HCT116 (cell line): Measurements from ENCODE around the gene PPP6R3. TPM values are rescaled to one million over a fixed set of nuclear protein-coding genes. Genes with fewer than 3 reads are reported as not detected.

ENCODE experiments used
- ATAC-seq: fragments of 200-7000 bp; cut with Tn5 transposase; 2 replicates; pipeline ENCODE4 v1.9.1; 2020; ENCODE audit warnings: mild to moderate bottlenecking, moderate library complexity
- BruUV-seq: library from RNA; stranded (reverse); fragments of 400-500 nt; replicated peaks from 2 replicates; lab custom pipeline; 2021; lab: Mats Ljungman, UMichigan
- CTCF ChIA-PET: fragments of 300-600 bp; sonication (Branson Sonifier 250); formaldehyde crosslinking; loops from one replicate; lab custom pipeline; 2021; ENCODE audit warnings: antibody characterized with exemption; lab: Charles Lee
- POLR2A ChIA-PET: fragments of 300-600, 350-600 bp; sonication (Branson Sonifier 250); formaldehyde crosslinking; loops from one replicate; lab custom pipeline; 2021; ENCODE audit warnings: antibody characterized with exemption; lab: Charles Lee
- RAD21 ChIA-PET, 2 experiments: fragments of 300-600 bp; sonication (Branson Sonifier 250); formaldehyde crosslinking; loops; one replicate each; lab custom pipeline; 2023; ENCODE audit warnings: low total read pairs in 2 of 2; ENCODE audit not compliant: uncharacterized antibody in 2 of 2, unreplicated experiment in 2 of 2, low non-redundant PET in 1 of 2; lab: Charles Lee
- DNase-seq: peaks from one replicate; pipeline ENCODE4 v3.0.0-alpha.2; 2010; ENCODE audit warnings: low read depth, low spot score
- H2AFZ ChIP-seq: fragments of 200-600 bp; shearing (Covaris generic), sonication (generic); 2 replicates; pipeline ENCODE4 v1.6.1; 2017; ENCODE audit warnings: low read depth, mixed run types, mixed read lengths, antibody characterized with exemption, low read length; ENCODE audit not compliant: poor library complexity, severe bottlenecking
- H3K27ac ChIP-seq: 2 replicates; pipeline ENCODE4 v1.5.1; 2012; ENCODE audit warnings: low read depth, low read length
- H3K27me3 ChIP-seq: fragments of 200-600 bp; sonication (generic); 2 replicates; pipeline ENCODE4 v1.6.1; 2016; ENCODE audit warnings: mixed run types, low read length, mixed read lengths; ENCODE audit not compliant: insufficient read depth
- H3K36me3 ChIP-seq, 2 experiments: fragments of 200-500 bp in 1 of 2; fragments of 200-600 bp in 1 of 2; sonication (Bioruptor generic) in 1 of 2; sonication (generic) in 1 of 2; 2 replicates each; pipeline versions ENCODE4 v1.5.1 to v1.6.1; 2014 to 2016; ENCODE audit warnings: low read length in 2 of 2, inconsistent platforms in 1 of 2, mixed read lengths in 1 of 2, mixed run types in 1 of 2; ENCODE audit not compliant: insufficient read depth in 2 of 2, control insufficient read depth in 1 of 2
- H3K4me1 ChIP-seq, 2 experiments: fragments of 200-600 bp in 1 of 2; sonication (generic) in 1 of 2; 2 replicates each; pipeline versions ENCODE4 v1.5.1 to v1.6.1; 2012 to 2017; ENCODE audit warnings: low read length in 2 of 2, inconsistent platforms in 1 of 2, mild to moderate bottlenecking in 1 of 2, mixed read lengths in 1 of 2, mixed run types in 1 of 2, moderate library complexity in 1 of 2; ENCODE audit not compliant: insufficient read depth in 2 of 2, control insufficient read depth in 1 of 2
- H3K4me2 ChIP-seq: fragments of 200-600 bp; sonication (generic); 2 replicates; pipeline ENCODE4 v1.6.1; 2017; ENCODE audit warnings: mixed run types, low read length, mixed read lengths
- H3K4me3 ChIP-seq, 2 experiments: fragments of 200-600 bp in 1 of 2; sonication (generic) in 1 of 2; replicated peaks in 1 of 2; 2 replicates each; pipeline ENCODE4 v1.5.1; 2011 to 2016; ENCODE audit warnings: low read length in 2 of 2, control low read depth in 1 of 2, low read depth in 1 of 2, mild to moderate bottlenecking in 1 of 2, mixed read lengths in 1 of 2, mixed run types in 1 of 2
- H3K79me2 ChIP-seq: fragments of 200-600 bp; sonication (generic); 2 replicates; pipeline ENCODE4 v1.6.1; 2017; ENCODE audit warnings: mild to moderate bottlenecking, mixed run types, low read length, moderate library complexity, mixed read lengths; ENCODE audit not compliant: insufficient read depth
- H3K9ac ChIP-seq: fragments of 200-600 bp; sonication (generic); 2 replicates; pipeline ENCODE4 v1.6.1; 2016; ENCODE audit warnings: low read length, mixed read lengths
- H3K9me2 ChIP-seq: fragments of 200-600 bp; sonication (generic), shearing (Covaris generic); 2 replicates; pipeline ENCODE4 v1.6.1; 2017; ENCODE audit warnings: mixed run types, mild to moderate bottlenecking, moderate library complexity; ENCODE audit not compliant: insufficient read depth
- H3K9me3 ChIP-seq, 2 experiments: fragments of 200-500 bp in 1 of 2; fragments of 200-600 bp in 1 of 2; sonication (Bioruptor generic) in 1 of 2; sonication (generic) in 1 of 2; 2 replicates each; pipeline ENCODE4 v1.6.1; 2014 to 2017; ENCODE audit warnings: low read length in 2 of 2, mixed read lengths in 2 of 2, inconsistent platforms in 1 of 2, low read depth in 1 of 2, mild to moderate bottlenecking in 1 of 2, mixed run types in 1 of 2, moderate library complexity in 1 of 2; ENCODE audit not compliant: control insufficient read depth in 1 of 2, insufficient read depth in 1 of 2
- H4K20me1 ChIP-seq: fragments of 200-600 bp; sonication (generic), shearing (Covaris generic); 2 replicates; pipeline ENCODE4 v1.6.1; 2017; ENCODE audit warnings: mixed run types, mild to moderate bottlenecking, moderate library complexity; ENCODE audit not compliant: insufficient read depth
- CBX3 ChIP-seq: IDR thresholded peaks from 2 replicates; pipeline ENCODE4 v1.6.1; 2012; ENCODE audit warnings: low read depth
- CEBPB ChIP-seq: IDR thresholded peaks from 2 replicates; pipeline ENCODE4 v1.6.1; 2012; ENCODE audit warnings: low read depth
- ELF1 ChIP-seq: IDR thresholded peaks from 2 replicates; pipeline ENCODE4 v1.6.1; 2012; ENCODE audit warnings: low read depth, borderline replicate concordance
- EZH2 ChIP-seq: fragments of 200-600 bp; sonication (generic); IDR thresholded peaks from 2 replicates; pipeline ENCODE4 v1.6.1; 2017; ENCODE audit warnings: antibody characterized with exemption, mixed run types
- EZH2phosphoT487 ChIP-seq: fragments of 200-600 bp; IDR thresholded peaks from 2 replicates; pipeline ENCODE4 v1.6.1; 2018; ENCODE audit warnings: antibody characterized with exemption, borderline replicate concordance
- JUND ChIP-seq: IDR thresholded peaks from 2 replicates; pipeline ENCODE4 v1.6.1; 2012
- MAX ChIP-seq: IDR thresholded peaks from 2 replicates; pipeline ENCODE4 v1.6.1; 2012
- POLR2A ChIP-seq: IDR thresholded peaks from 2 replicates; pipeline ENCODE4 v1.7.0; 2011; ENCODE audit warnings: borderline replicate concordance; ENCODE audit not compliant: insufficient read depth, insufficient read length; ENCODE audit errors: extremely low read depth
- RAD21 ChIP-seq: IDR thresholded peaks from 2 replicates; pipeline ENCODE4 v1.6.1; 2012; ENCODE audit warnings: low read depth, mild to moderate bottlenecking
- ZNF274 ChIP-seq: fragments of 200-500 bp; sonication (Bioruptor generic); IDR thresholded peaks from 2 replicates; pipeline ENCODE4 v1.6.1; 2014; ENCODE audit warnings: mild to moderate bottlenecking, low read depth, low read length, inconsistent platforms
- intact Hi-C: fragments of 100-400 bp; cut with micrococcal nuclease; formaldehyde crosslinking; loops from 2 replicates; pipeline ENCODE4 v1.10.0; 2022
- total RNA-seq: library from RNA; stranded (reverse); gene quantifications from one replicate; pipeline ENCODE4 v1.2.1, GENCODE V29; 2021; ENCODE audit not compliant: unreplicated experiment

Gene PPP6R3
- total RNA-seq, 1 experiment from 2014 or later, result 113 TPM

DNA sequence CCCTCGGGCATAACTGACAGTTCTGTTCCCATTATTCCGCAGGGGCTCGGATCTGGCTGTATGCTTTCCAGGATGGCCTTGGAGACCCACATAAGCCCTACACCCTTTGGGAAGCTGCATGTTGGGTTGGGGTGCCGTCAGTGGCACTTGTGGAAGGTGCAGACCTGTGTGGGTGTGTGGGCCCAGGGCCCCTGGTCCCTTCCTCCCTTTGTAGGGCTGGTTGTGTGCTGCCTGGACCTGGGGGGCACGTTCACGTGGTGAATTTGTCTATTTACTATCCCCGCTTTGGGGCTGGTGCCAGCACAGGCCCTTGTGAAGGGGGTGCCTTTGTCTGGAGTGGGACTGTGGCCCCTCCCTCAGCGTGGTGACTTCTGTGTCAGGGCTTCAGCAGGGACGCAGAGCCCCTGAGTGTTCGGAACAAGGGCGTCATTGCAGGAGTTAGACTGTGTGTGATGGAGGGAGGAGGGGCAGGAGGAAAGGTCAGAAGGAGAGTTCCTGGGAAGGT lies 15.0 kb upstream of the PPP6R3 start:
- RAD21 ChIA-PET, result no interaction called here
- Histone ChIP-seq H3K79me2 (no peaks in the 10 kb centered on the region), H3K9ac (no peak overlapping the region), H3K9me2 (no peaks in the 10 kb centered on the region), H3K4me3 (no peak overlapping the region), H3K9me3 (no peaks in the 10 kb centered on the region), H3K36me3 (peaks cover 5 to 8% of the 10 kb centered on the region in 2 experiments; a peak in 3 of 4 replicates), H4K20me1 (no peaks in the 10 kb centered on the region), H2AFZ (no peak overlapping the region), H3K27me3 (no peaks in the 10 kb centered on the region), H3K27ac (no peak overlapping the region), H3K4me1 (no peaks in the 10 kb centered on the region), H3K4me2 (no peak overlapping the region)
- no peak for ATAC-seq
- TF ChIP-seq RAD21 (no peak), CEBPB (no peak), ELF1 (no peak)
- CTCF ChIA-PET, result no interaction called here
- no TSS peak for BruUV-seq
- intact Hi-C loops, result no loop called here
- POLR2A ChIA-PET, result no interaction called here
- no peak for DNase-seq

DNA sequence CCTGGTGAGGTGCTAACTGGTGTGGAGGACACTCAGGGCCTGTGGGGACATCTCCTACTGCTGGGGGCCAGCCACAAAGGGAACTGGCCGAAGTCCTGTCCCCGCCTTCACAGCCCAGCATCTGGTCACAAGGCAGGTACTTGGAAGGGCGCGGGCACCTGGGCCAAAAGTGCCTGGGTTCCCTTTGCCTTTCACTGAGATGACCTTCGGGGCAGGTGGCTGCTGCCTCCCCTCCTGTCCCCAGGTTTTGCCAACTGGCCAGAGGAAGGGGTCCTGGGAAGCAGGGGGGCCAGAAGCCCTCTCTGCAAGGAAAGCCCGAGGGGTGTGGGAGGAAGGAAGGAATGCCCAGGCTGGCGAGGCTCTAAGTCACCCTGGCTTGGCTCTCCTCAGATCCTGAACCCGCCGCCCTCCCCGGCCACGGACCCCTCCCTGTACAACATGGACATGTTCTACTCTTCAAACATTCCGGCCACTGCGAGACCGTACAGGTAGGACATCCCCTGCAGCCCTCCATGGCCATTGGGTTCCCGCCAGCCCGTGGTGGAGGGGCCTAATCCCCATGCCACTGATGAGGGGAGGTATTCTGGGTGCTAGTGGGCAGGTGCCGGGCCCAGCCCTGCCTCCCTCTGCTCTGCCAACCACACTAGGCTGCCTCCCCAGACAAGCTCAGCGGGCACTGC lies 14.4 kb upstream of the PPP6R3 start:
- Histone ChIP-seq H3K4me2 (no peak overlapping the region), H4K20me1 (no peaks in the 10 kb centered on the region), H2AFZ (no peak overlapping the region), H3K79me2 (no peaks in the 10 kb centered on the region), H3K36me3 (peaks cover 5 to 8% of the 10 kb centered on the region in 2 experiments; a peak in 3 of 4 replicates), H3K9me2 (no peaks in the 10 kb centered on the region), H3K27ac (no peak overlapping the region), H3K27me3 (no peaks in the 10 kb centered on the region), H3K9me3 (no peaks in the 10 kb centered on the region), H3K4me3 (no peak overlapping the region), H3K4me1 (no peaks in the 10 kb centered on the region), H3K9ac (no peak overlapping the region)
- no peak for ATAC-seq
- ChIA-PET RAD21 (no interaction called here), CTCF (no interaction called here), POLR2A (no interaction called here)
- no TSS peak for BruUV-seq
- intact Hi-C loops, result no loop called here
- no peak for TF ChIP-seq EZH2phosphoT487
- TF ChIP-seq MAX, result no peak
- TF ChIP-seq ELF1, result no peak
- TF ChIP-seq POLR2A, result no peak
- no peak for TF ChIP-seq ZNF274
- no peak for TF ChIP-seq CBX3
- no peak for TF ChIP-seq JUND
- TF ChIP-seq EZH2, result no peak
- no peak for DNase-seq
